ENCODE data around the gene B3GAT3.

- no peak for TF ChIP-seq EP300 (IDR thresholded peaks at IDR 0.05)
- TF ChIP-seq, protein P1, sequence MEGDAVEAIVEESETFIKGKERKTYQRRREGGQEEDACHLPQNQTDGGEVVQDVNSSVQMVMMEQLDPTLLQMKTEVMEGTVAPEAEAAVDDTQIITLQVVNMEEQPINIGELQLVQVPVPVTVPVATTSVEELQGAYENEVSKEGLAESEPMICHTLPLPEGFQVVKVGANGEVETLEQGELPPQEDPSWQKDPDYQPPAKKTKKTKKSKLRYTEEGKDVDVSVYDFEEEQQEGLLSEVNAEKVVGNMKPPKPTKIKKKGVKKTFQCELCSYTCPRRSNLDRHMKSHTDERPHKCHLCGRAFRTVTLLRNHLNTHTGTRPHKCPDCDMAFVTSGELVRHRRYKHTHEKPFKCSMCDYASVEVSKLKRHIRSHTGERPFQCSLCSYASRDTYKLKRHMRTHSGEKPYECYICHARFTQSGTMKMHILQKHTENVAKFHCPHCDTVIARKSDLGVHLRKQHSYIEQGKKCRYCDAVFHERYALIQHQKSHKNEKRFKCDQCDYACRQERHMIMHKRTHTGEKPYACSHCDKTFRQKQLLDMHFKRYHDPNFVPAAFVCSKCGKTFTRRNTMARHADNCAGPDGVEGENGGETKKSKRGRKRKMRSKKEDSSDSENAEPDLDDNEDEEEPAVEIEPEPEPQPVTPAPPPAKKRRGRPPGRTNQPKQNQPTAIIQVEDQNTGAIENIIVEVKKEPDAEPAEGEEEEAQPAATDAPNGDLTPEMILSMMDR (IDR thresholded peaks at IDR 0.05) = no peak
Observed at GRCh38 chr11:62603072-62603408, 18.7 kb downstream of the B3GAT3 start.

Data from esophagus muscularis mucosa (tissue), 3 donors.